Activated T-helper 1 cell treated with anti-CD3 and anti-CD28 coated beads, Interleukin-12 subunit alpha, Interleukin-12 subunit beta, Interleukin-2, Interleukin-4 antibody, amounts not matched to agents 30 ng/mL and 10 ng/mL and 1 ng/mL, durations not matched to agents 14 hours and 24 hours and 36 hours (primary cell): ENCODE results near the gene RP9. TPM values are rescaled to one million over a fixed set of nuclear protein-coding genes. Genes with fewer than 3 reads are reported as not detected.

Experiments used
- DNase-seq: peaks from one replicate; pipeline ENCODE4 v3.0.0; 2021; ENCODE audit warnings: low spot score
- H3K27ac Mint-ChIP-seq: one replicate; pipeline ENCODE4 v1.8.0; 2021; ENCODE audit warnings: mild to moderate bottlenecking, mixed read lengths
- H3K27me3 Mint-ChIP-seq: one replicate; pipeline ENCODE4 v1.8.0; 2022; ENCODE audit warnings: mild to moderate bottlenecking, moderate library complexity, mixed read lengths; ENCODE audit not compliant: insufficient read depth
- H3K36me3 Mint-ChIP-seq: one replicate; pipeline ENCODE4 v1.8.0; 2021; ENCODE audit warnings: low read depth, mixed read lengths
- H3K4me1 Mint-ChIP-seq: one replicate; pipeline ENCODE4 v1.8.0; 2021; ENCODE audit warnings: low read depth, mixed read lengths
- H3K4me3 Mint-ChIP-seq: one replicate; pipeline ENCODE4 v1.8.0; 2021; ENCODE audit warnings: mild to moderate bottlenecking, moderate library complexity, mixed read lengths
- H3K9me3 Mint-ChIP-seq: one replicate; pipeline ENCODE4 v1.8.0; 2021; ENCODE audit warnings: mixed read lengths
- intact Hi-C: fragments of 100-400 bp; cut with micrococcal nuclease; formaldehyde crosslinking; loops from one replicate; pipeline ENCODE4 v1.15.1; 2024
- total RNA-seq: library from RNA; stranded (reverse); gene quantifications from 2 replicates; pipeline ENCODE4 v1.2.3, GENCODE V29; 2022

RP9 gene
- total RNA-seq, 1 donor from 2014 or later = 23.6 TPM

- Mint-ChIP-seq H3K27me3 (peaks cover 26% of the 10 kb centered on the region), H3K4me3 (no peak overlapping the region), H3K9me3 (peaks cover 35% of the 10 kb centered on the region), H3K36me3 (no peaks in the 10 kb centered on the region), H3K4me1 (no peaks in the 10 kb centered on the region), H3K27ac (no peak overlapping the region)
- intact Hi-C loops = no loop called here
- no peak for DNase-seq
These were observed 38.4 kb downstream of the RP9 start for GRCh38 chr7:33070831-33071230.

DNA sequence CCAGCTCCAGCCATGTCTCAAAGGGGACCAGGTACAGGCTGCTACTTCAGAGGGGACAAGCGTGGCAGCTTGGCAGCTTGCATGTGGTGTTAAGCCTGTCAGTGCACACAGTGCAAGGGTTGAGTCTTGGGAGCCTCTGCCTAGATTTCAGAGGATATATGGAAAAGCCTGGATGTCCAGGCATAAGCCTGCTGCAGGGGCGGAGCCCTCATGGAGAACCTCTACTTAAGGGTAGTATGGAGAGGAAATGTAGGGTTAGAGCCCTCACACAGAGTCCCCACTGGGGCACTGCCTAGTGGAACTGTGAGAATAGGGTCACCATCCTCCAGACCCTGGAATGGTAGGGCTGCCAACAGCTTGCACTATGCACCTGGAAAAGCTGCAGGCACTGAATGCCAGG lies 38.9 kb downstream of the RP9 start:
- no peaks in the 10 kb centered on the region for H3K4me1 Mint-ChIP-seq
- no peak overlapping the region for H3K4me3 Mint-ChIP-seq
- H3K9me3 Mint-ChIP-seq = peaks cover 38% of the 10 kb centered on the region
- H3K27me3 Mint-ChIP-seq = peaks cover 25% of the 10 kb centered on the region
- DNase-seq = no peak
- intact Hi-C loops = no loop called here
- no peaks in the 10 kb centered on the region for H3K36me3 Mint-ChIP-seq
- no peak overlapping the region for H3K27ac Mint-ChIP-seq

DNA sequence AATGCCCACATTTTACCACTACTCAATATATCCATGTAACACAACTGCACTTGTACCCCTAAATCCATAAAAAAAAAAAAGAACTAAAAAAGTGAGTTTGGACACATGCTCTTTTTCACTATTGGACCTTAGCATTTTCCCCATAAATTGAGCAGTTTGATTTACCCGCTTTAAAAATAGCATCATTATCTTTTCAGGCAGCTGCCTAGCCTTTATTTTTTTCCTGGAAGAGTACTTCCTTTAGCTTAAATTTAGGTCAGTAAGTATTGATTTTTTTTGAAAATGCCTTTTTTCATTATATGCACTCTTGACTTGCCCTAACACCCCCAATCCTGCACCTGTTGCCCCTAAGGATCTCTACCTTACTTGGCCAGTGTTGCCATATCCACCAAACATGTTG lies 41.3 kb downstream of the RP9 start:
- intact Hi-C loops = no loop called here
- no peak overlapping the region for H3K4me3 Mint-ChIP-seq
- H3K27me3 Mint-ChIP-seq = peaks cover 20% of the 10 kb centered on the region
- peaks cover 6% of the 10 kb centered on the region for H3K4me1 Mint-ChIP-seq
- no peak overlapping the region for H3K27ac Mint-ChIP-seq
- DNase-seq = no peak
- H3K9me3 Mint-ChIP-seq = peaks cover 45% of the 10 kb centered on the region
- H3K36me3 Mint-ChIP-seq = no peaks in the 10 kb centered on the region

DNA sequence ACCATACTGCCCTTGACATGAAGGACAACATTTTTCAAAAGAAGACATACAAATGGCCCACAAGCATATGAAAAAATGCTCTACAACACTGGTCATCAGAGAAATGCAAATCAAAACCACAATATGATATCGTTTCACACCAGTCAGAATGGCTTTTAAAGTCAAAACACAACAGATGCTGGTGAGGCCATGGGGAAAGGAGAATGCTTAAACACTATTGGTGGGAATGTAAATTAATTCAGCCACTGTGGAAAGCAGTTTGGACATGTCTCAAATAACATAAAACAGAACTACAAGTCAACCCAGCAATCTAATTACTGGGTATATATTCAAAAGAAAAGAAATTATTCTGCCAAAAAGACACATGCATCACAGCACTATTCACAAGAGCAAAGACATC lies 42.4 kb downstream of the RP9 start:
- Mint-ChIP-seq H3K9me3 (peaks cover 42% of the 10 kb centered on the region), H3K36me3 (no peaks in the 10 kb centered on the region), H3K4me3 (no peak overlapping the region), H3K27me3 (peaks cover 17% of the 10 kb centered on the region), H3K27ac (no peak overlapping the region), H3K4me1 (peaks cover 6% of the 10 kb centered on the region)
- no peak for DNase-seq
- intact Hi-C loops = no loop called here

- H3K4me1 Mint-ChIP-seq = peaks cover 13% of the 10 kb centered on the region
- H3K9me3 Mint-ChIP-seq = peaks cover 34% of the 10 kb centered on the region
- H3K27ac Mint-ChIP-seq = no peak overlapping the region
- no peak overlapping the region for H3K4me3 Mint-ChIP-seq
- no peaks in the 10 kb centered on the region for H3K36me3 Mint-ChIP-seq
- DNase-seq = no peak
- H3K27me3 Mint-ChIP-seq = peaks cover 13% of the 10 kb centered on the region
- intact Hi-C loops = no loop called here
These were observed 43.2 kb downstream of the RP9 start for GRCh38 chr7:33065981-33066380.

- Mint-ChIP-seq H3K9me3 (peaks cover 17% of the 10 kb centered on the region), H3K27ac (peak overlapping the region; percentile 96), H3K4me1 (peaks cover 38% of the 10 kb centered on the region), H3K27me3 (peaks cover 9% of the 10 kb centered on the region), H3K36me3 (peaks cover 10% of the 10 kb centered on the region), H3K4me3 (peak overlapping the region; percentile 97)
- intact Hi-C loops = loop anchor here (1.0 to 5.0 kb wide), 10 partner anchors 9 to 568 kb away; partner anchors contain the start of genes AVL9, BBS9 and RP9
- peak; percentile 88 for DNase-seq
These were observed 46.3 kb downstream of the RP9 start for GRCh38 chr7:33062782-33063443.

DNA sequence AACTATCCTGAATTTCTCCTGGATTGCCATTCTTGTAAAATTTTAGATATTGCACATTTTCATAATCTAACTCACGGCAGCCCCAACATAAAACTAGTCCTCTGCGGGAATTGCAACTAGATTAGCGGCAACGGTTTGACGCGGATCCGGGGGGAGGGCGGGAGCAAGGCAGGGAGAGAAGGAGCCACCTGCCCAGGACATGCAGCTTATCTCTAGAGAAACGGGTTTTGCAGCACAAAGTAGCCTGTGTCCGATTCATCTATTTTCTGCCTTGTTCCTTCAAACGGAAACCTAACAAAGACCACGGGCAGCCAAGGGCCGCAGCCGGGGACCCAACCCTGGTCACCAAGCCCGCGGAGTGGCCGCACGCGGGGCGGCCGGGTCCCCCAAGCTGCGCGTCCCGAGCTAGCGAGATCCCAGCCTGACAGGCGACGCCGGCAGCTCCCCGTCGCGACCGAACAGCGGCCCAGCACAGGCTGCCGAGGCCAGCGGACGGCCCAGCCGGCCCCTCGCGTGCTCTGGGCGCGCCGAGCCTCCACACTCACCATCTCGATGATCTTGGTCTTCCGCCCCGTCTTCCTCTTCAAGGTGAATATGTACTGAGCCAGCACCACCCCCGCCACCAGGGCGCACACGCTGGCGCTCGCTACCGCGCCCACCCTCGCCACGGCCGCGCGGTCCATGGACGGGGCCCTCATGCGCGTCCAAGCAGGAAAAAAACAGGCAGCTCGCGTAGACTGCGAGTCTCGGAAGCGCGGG lies 47.0 kb downstream of the RP9 start, which contains the start of gene NT5C3A:
Gene NT5C3A (minus strand): TSS at position 754 of the 759 bp plus-strand sequence. CDS start 71 bp downstream, at position 683.
- Mint-ChIP-seq H3K36me3 (peaks cover 10% of the 10 kb centered on the region), H3K27ac (peak within 1 kb of the TSS; percentile 96), H3K4me1 (peaks cover 44% of the 10 kb centered on the region), H3K27me3 (peaks cover 9% of the 10 kb centered on the region), H3K4me3 (peak within 1 kb of the TSS; percentile 97), H3K9me3 (peaks cover 17% of the 10 kb centered on the region)
- DNase-seq = no peak
- intact Hi-C loops = loop anchor here (1.0 to 5.0 kb wide), 5 partner anchors 8 to 567 kb away; partner anchors contain the start of gene AVL9

DNA sequence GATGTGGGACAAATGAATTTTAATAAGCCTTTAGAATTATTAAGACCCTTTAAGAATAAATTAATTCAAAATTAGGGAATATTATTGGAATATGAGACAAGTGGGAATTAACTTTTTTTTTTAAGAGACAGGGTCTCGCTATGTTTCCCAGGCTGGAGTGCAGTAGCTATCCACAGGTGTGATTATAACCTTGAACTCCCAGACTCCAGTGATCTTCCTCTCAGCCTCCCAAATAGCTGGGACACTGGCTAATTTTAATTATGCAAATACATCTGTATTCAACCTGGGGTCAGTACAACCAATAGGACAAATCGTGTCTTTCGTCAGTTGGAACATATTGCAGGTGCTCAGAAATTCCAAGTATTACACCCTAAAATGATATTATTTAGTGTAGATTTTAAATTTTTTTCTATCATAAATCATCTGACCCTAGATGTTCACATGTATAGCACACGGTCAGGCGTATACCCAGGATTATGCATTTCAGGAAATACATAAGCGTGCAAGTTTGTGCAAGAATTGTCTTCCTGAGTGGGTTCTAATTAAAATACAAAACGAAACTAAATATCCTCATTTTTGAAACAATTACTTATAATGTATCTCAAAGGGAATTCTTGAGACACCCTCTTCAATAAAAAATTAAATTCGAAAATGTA lies 47.8 kb downstream of the RP9 start:
- DNase-seq = no peak
- Mint-ChIP-seq H3K4me3 (peak overlapping the region; percentile 97), H3K27me3 (peaks cover 7% of the 10 kb centered on the region), H3K9me3 (peaks cover 15% of the 10 kb centered on the region), H3K36me3 (peaks cover 10% of the 10 kb centered on the region), H3K27ac (peak overlapping the region; percentile 90), H3K4me1 (peaks cover 44% of the 10 kb centered on the region)
- intact Hi-C loops = loop anchor here (5.0 kb wide), 1 partner anchor 334 kb away; no protein-coding TSS in a partner anchor

DNA sequence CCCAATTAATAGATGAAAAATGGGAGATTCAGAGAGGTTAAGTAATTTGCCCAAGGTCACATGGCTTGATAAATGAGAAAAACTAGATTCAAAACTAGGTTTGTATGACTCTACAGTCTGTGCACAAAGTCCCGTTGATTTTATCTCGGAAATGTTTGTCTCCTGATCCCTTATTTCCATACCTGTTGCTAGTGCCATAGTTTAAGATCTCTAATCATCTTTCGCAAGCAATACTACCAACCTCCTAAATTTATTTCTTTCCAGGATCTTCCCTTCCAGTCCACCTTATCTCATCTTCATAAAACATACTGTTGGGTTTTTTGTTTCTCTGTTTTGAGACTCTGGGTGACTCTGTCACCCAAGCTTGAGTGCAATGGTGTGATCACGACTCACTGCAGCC lies 49.6 kb downstream of the RP9 start:
- intact Hi-C loops = loop anchor here (5.0 kb wide), 1 partner anchor 332 kb away; no protein-coding TSS in a partner anchor
- Mint-ChIP-seq H3K4me1 (peaks cover 48% of the 10 kb centered on the region), H3K27ac (no peak overlapping the region), H3K9me3 (peaks cover 2% of the 10 kb centered on the region), H3K27me3 (no peaks in the 10 kb centered on the region), H3K36me3 (peaks cover 13% of the 10 kb centered on the region), H3K4me3 (no peak overlapping the region)
- DNase-seq = no peak

DNA sequence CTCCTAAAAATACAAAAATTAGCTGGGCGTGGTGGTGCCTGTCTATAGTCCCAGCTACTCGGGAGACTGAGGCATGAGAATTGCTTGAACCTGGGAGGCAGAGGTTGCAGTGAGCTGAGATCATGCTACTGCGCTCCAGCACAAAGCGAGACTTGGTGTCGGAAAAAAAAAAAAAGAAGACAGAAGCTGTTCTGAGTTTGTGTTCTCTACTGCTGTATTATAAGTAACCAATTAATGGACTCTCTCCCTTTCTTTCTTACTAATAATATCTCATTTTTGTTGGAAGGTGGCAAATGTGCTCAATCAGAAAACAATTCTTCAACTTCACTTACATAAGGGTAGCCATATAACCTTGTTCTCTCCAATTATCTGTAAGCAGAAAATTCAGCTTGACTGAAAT lies 54.0 kb downstream of the RP9 start:
- H3K27me3 Mint-ChIP-seq = no peaks in the 10 kb centered on the region
- DNase-seq = no peak
- H3K4me1 Mint-ChIP-seq = peaks cover 56% of the 10 kb centered on the region
- no peak overlapping the region for H3K4me3 Mint-ChIP-seq
- intact Hi-C loops = loop anchor here (2.0 kb wide), 1 partner anchor 162 kb away; no protein-coding TSS in a partner anchor
- no peaks in the 10 kb centered on the region for H3K9me3 Mint-ChIP-seq
- no peak overlapping the region for H3K27ac Mint-ChIP-seq
- H3K36me3 Mint-ChIP-seq = peaks cover 13% of the 10 kb centered on the region

DNA sequence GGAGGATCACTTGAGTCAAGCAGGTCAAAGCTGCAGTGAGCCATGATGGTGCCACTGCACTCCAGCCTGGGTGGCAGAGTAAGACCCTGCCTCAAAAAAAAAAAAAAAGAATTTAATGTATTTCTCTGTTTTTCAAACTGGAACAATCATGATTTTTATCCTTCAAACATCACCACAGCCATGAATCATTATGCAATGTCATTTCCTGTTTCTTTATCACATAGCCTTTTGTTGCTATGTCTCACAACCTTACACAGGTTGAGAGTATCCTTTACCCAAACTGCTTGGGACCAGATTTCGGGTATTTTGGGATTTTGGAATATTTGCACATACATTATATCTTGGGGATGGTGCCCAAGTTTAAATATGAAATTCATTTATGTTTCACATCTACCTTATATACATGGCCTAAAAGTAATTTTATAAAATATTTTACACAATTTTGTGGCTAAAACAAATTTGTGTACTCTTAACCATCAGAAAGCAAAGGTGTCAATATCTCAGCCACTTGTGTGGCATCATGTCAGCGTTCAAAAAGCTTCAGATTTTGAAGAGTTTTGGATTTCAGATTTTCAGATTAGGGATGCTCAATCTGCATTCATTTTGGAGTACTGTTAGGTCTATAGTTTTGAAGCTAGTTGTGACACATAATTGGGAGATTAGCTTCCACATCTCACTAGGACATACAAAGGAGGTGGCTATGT lies 54.8 kb downstream of the RP9 start:
- Mint-ChIP-seq H3K9me3 (no peaks in the 10 kb centered on the region), H3K27me3 (no peaks in the 10 kb centered on the region), H3K27ac (peak overlapping the region; percentile 23), H3K4me3 (no peak overlapping the region), H3K36me3 (peaks cover 9% of the 10 kb centered on the region), H3K4me1 (peaks cover 52% of the 10 kb centered on the region)
- intact Hi-C loops = loop anchor here (1.0 to 5.0 kb wide), 3 partner anchors 8 to 287 kb away; partner anchors contain the start of gene NT5C3A
- no peak for DNase-seq

- peak overlapping the region; percentile 18 for H3K27ac Mint-ChIP-seq
- no peaks in the 10 kb centered on the region for H3K9me3 Mint-ChIP-seq
- H3K4me3 Mint-ChIP-seq = no peak overlapping the region
- H3K36me3 Mint-ChIP-seq = peaks cover 5% of the 10 kb centered on the region
- H3K4me1 Mint-ChIP-seq = peaks cover 45% of the 10 kb centered on the region
- DNase-seq = no peak
- intact Hi-C loops = loop anchor here (1.0 to 5.0 kb wide), 3 partner anchors 9 to 286 kb away; partner anchors contain the start of gene NT5C3A
- H3K27me3 Mint-ChIP-seq = no peaks in the 10 kb centered on the region
These were observed 55.5 kb downstream of the RP9 start for GRCh38 chr7:33053721-33054120.
